DMS 273 treated with DMSO at 0.1 percent for 48 hours (cell line): ENCODE measurements around the gene DCAF4.
"Not testable (repeated sequence)": the region's sequence is repeated elsewhere in the genome, so short reads cannot be mapped to it uniquely, and the experiment has no call there.

Experiments
- DNase-seq: peaks from one replicate; lab custom pipeline; 2025; lab: John Stamatoyannopoulos, UW

The DCAF4 gene

DNA sequence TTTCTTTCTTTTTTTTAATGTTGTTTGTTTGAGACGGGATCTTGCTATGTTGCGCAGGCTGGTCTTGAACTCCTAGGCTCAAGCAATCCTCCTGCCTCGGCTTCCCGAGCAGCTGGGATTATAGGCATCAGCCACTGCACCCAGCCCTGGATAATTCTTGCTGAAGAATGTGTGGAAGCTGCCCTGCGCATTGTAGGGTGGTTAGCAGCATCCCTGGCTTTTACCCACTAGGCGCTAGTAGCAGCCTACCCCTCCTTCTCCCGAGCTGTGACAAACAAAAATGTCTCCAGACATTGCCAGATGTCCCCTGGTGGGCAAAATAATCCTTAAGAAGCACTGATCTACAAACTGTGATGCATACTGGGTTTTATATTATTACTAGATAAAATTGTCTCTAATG, 6.6 kb downstream of the DCAF4 start:
- DNase-seq = no peak

- DNase-seq = no peak
Measured at GRCh38 chr14:72939630-72940029, 13.4 kb downstream of the DCAF4 start.

GRCh38 chr14:72941286-72941985, 15.2 kb downstream of the DCAF4 start:
- DNase-seq = no peak

GRCh38 chr14:72942934-72943333, 16.7 kb downstream of the DCAF4 start:
- no peak for DNase-seq

- no peak for DNase-seq
Measured at GRCh38 chr14:72943876-72944430, 17.7 kb downstream of the DCAF4 start.

- DNase-seq = no peak
Measured at GRCh38 chr14:72945356-72946027, 19.2 kb downstream of the DCAF4 start.

GRCh38 chr14:72946491-72946890, 20.2 kb downstream of the DCAF4 start:
- DNase-seq = no peak

- DNase-seq = no peak
Measured at GRCh38 chr14:72947366-72948160, 21.3 kb downstream of the DCAF4 start.

DNA sequence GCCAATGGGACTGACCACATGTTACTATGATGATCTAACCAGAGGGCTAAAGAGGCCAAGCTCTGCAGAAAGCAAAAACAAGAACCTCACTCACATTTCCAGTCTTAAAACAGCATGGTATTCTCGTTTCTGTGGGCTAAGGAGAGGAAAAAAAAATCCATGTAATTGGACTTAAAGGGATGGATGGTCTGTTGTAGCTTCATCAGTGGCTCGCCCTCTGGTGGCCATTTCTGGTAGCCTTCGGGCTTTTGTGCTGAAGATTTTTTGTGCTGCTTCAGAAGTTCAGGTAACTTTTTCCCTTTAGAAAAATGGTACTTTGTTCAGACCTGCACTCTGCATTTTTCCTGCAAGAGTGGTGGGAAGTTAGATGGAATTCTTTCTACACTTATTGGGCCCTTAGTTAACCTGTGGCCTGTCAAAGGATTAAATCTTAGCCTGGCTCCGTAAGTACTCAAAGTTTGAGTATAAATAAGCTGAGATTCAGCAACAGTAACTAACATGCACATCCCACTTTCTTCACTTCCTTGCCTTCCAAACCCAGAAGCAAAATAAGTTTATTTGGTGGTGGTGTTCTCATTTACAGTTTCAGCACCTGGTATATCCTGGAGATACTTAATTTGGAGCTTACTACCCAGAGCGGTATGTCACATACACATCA, 22.3 kb downstream of the DCAF4 start:
- DNase-seq = no peak

DNA sequence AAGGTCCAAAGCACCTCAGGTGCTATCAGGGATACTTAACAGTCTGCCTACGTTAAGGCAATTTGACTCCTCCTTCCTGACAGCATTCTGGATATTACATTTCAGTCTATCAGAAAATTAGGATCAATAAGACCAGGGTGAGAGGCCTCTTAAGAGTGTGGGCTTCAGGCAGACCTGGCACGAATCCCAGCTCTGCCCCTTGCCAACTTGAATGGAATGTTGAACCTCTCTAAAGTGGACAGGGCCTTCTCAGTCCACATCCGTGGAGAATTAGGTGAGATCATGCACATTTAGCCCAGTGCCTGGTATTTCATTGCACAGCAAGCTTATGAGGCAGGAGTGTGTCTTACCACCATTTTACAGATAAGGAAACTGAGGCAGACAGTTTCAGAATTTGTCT, 25.9 kb downstream of the DCAF4 start:
- no peak for DNase-seq

DNA sequence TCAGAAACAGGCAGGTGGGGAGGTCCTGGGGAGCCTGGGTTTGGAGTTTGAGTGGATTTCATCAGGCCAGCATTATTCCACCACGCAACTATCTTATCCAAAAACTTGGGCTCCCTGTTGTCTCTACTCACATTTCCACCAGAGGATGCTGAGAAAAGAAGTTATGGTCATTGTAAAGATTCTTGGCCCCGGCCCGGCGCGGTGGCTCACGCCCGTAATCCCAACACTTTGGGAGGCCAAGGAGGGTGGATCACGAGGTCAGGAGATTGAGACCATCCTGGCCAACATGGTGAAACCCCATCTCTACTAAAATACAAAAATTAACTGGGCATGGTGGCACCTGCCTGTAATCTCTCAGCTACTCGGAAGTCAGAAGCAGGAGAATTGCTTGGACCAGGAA, 30.5 kb downstream of the DCAF4 start:
- DNase-seq = not testable (repeated sequence)

- DNase-seq = no peak
Measured at GRCh38 chr14:72957213-72957612, 30.9 kb downstream of the DCAF4 start.

GRCh38 chr14:72958548-72958947, 32.3 kb downstream of the DCAF4 start:
- no peak for DNase-seq

DNA sequence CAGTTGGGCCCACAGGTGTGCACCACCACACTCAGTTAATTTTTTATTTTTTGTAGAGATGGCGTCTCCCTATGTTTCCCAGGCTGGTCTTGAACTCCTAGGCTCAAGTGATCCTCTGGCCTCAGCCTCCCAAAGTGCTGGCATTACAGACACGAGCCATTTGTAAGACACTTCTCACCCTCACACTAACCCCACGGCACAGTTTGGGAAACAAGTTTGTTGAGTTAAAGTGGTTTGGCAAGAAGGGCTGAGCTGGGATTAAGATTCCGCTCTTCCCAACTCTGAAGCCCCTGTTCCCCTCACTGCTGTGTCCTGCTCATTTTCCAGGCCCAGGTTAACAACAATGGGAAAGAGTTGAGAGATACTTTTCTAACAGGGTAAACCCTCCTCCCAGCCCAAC, 34.8 kb downstream of the DCAF4 start:
- DNase-seq = not testable (repeated sequence)

DNA sequence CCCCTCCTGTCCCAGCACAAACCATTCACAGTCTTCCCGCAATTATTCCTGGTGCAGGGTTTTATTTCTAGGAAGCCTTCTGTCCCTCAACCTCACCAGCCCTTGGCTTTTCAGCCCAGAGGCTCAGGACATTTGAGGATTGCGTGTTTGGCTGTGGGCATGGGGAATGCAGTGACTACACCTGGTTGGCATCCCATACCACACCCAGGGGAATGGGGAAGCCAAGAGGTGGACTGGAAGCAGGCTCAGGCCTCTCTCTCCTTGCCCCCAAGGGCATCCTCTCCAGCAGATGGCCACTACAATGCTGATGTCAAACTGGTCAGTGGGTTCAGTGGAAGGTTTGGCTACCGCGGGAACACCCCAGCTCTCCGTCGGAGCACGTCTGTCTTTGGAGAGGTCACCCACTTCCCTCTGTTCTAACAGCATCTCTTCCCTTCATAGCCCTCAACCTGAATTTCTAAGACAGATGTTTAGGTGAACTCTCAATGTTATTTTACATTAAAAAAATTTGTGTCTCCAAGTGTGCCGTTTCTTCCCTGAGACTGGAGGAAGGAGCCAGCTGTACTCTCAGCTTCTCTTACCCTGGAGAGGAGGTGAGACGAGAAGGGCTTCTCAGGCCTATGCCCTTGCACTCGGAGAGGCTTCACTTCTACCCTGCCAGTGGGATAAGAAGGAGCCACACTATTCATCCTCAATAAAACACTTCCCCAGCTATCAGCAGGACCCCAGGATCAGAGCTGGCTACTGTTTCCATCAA, 35.5 kb downstream of the DCAF4 start:
- no peak for DNase-seq

GRCh38 chr14:72962336-72962754, 36.1 kb downstream of the DCAF4 start:
- peak; percentile 14 for DNase-seq

GRCh38 chr14:72962829-72963312, 36.6 kb downstream of the DCAF4 start:
- DNase-seq = peak; percentile 77

- DNase-seq = no peak
Measured at GRCh38 chr14:72965249-72965648, 39.0 kb downstream of the DCAF4 start.

DNA sequence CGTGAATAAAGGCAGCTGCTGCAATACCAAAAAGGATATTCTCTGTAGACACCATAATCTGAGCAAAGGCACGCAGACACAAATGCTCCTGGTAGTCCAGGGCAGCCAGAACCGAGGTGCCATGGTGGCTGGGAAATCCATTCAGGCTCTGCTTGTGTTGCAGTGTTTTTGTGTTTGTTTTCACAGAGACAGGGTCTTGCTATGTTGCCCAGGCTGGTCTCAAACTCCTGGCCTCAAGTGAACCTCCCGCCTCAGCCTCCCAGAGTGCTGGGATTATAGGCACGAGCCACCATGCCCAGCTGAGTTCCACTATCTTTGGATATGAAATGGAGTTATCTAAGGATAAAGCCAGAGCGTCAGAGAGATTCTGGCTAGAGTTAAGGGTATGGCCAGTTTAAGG, 39.8 kb downstream of the DCAF4 start:
- no peak for DNase-seq

DNA sequence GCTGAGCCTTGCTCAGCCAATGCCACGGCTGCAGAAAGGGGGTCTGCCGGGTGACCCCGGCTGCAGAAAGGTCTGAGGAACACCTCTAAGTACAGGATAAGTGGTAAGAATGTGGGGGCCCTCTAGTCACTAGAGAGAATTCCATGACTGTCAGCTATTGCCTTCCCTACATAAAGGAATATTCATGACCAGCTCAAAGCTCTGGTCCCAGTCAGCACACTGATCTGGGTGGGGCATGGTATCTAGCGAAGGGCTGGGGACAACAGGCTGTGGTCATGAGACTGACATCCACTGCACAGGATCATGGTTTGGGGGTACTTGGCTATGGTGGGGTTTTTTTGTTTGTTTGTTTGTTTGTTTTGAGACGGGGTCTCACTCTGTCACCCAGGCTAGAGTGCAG, 42.1 kb downstream of the DCAF4 start:
- DNase-seq = no peak

GRCh38 chr14:72970058-72970630, 43.9 kb downstream of the DCAF4 start:
- no peak for DNase-seq
